Tibial nerve (tissue), 4 donors: ENCODE results near the gene ATP2B3. TPM values are rescaled to one million over a fixed set of nuclear protein-coding genes. Genes with fewer than 3 reads are reported as not detected.

ENCODE experiments used
- DNase-seq, 2 donors: peaks; one replicate each; pipeline ENCODE4 v3.0.0-alpha.2; 2019; ENCODE audit warnings: low spot score in 2 of 2
- H3K27ac ChIP-seq, 4 donors: fragments of 200-600 bp; sonication (generic) in 3 of 4; one replicate each; pipeline ENCODE4 v1.5.1; 2017 to 2019; ENCODE audit warnings: mild to moderate bottlenecking in 1 of 4
- H3K27me3 ChIP-seq, 2 donors: fragments of 200-600 bp; sonication (generic) in 1 of 2; one replicate each; pipeline versions ENCODE4 v1.5.1 to v1.6.0; 2017 to 2019
- H3K36me3 ChIP-seq, 3 donors: fragments of 200-600 bp; sonication (generic); one replicate each; pipeline ENCODE4 v1.5.1; 2018 to 2019
- H3K4me1 ChIP-seq, 4 donors: fragments of 200-600 bp; sonication (generic) in 3 of 4; one replicate each; pipeline ENCODE4 v1.5.1; 2017 to 2019
- H3K4me3 ChIP-seq, 4 donors: fragments of 200-600 bp; sonication (generic) in 3 of 4; one replicate each; pipeline ENCODE4 v1.5.1; 2017 to 2019; ENCODE audit warnings: mild to moderate bottlenecking in 1 of 4, moderate library complexity in 1 of 4
- H3K9me3 ChIP-seq, 4 donors: fragments of 200-600 bp; sonication (generic) in 3 of 4; one replicate each; pipeline ENCODE4 v1.5.1; 2017 to 2019
- CTCF ChIP-seq, 5 experiments: fragments of 200-600 bp in 3 of 5; fragments of 450-650 bp in 2 of 5; sonication (generic) in 3 of 5; IDR thresholded peaks; one replicate each; pipeline ENCODE4 v1.5.1; 2016 to 2019; ENCODE audit warnings: antibody characterized with exemption in 5 of 5, mild to moderate bottlenecking in 3 of 5, moderate library complexity in 2 of 5
- EP300 ChIP-seq, 2 donors: sonication (generic); formaldehyde crosslinking; IDR thresholded peaks; one replicate each; pipeline ENCODE4 v1.6.1; 2017; ENCODE audit warnings: antibody characterized with exemption in 2 of 2, mild to moderate bottlenecking in 1 of 2
- POLR2A ChIP-seq, 2 donors: fragments of 450-650 bp; IDR thresholded peaks; one replicate each; pipeline ENCODE4 v1.6.1; 2017; ENCODE audit warnings: antibody characterized with exemption in 2 of 2, mild to moderate bottlenecking in 2 of 2, moderate library complexity in 2 of 2
- WGBS, 2 donors: methylation state at CpG; one replicate each; pipeline ENCODE4 v1.1.5; 2018; 5-methylcytosine and 5-hydroxymethylcytosine counted together
- total RNA-seq, 4 donors: library from RNA; depleted of rRNA; stranded (reverse); fragments of >200 nt; gene quantifications; one replicate each; pipeline ENCODE4 v1.1.0, GENCODE V29; 2016

ATP2B3 gene
- total RNA-seq, 4 donors from 2014 or later: not detected

GRCh38 chrX:153590961-153591956, 73.8 kb downstream of the ATP2B3 start:
- Histone ChIP-seq H3K36me3 (peaks cover 0 to 85% (median 0%) of the 10 kb centered on the region in 3 donors), H3K4me3 (no peak overlapping the region), H3K4me1 (no peaks in the 10 kb centered on the region), H3K27ac (no peak overlapping the region), H3K27me3 (peaks cover 0 to 5% of the 10 kb centered on the region in 2 donors), H3K9me3 (no peaks in the 10 kb centered on the region)
- 84 to 92% methylated on average over 9 to 26 of the region's 26 CpGs for WGBS, 2 donors
- DNase-seq: no peak
- TF ChIP-seq EP300 (IDR thresholded peaks at IDR 0.05) (no peak), CTCF (IDR thresholded peaks at IDR 0.05) (no peak), POLR2A (IDR thresholded peaks at IDR 0.05) (no peak)

GRCh38 chrX:153592091-153592833, 74.8 kb downstream of the ATP2B3 start:
- Histone ChIP-seq H3K27me3 (peaks cover 0 to 5% of the 10 kb centered on the region in 2 donors), H3K4me1 (no peaks in the 10 kb centered on the region), H3K27ac (no peak overlapping the region), H3K9me3 (no peaks in the 10 kb centered on the region), H3K4me3 (no peak overlapping the region), H3K36me3 (peaks cover 0 to 79% (median 0%) of the 10 kb centered on the region in 3 donors)
- no peak for TF ChIP-seq CTCF (IDR thresholded peaks at IDR 0.05)
- TF ChIP-seq EP300 (IDR thresholded peaks at IDR 0.05): no peak
- no peak for TF ChIP-seq POLR2A (IDR thresholded peaks at IDR 0.05)
- WGBS, 2 donors: 92 to 100% methylated on average over 2 to 25 of the region's 30 CpGs
- no peak for DNase-seq

GRCh38 chrX:153592966-153593688, 75.7 kb downstream of the ATP2B3 start:
- peaks cover 0 to 70% (median 0%) of the 10 kb centered on the region in 3 donors for H3K36me3 ChIP-seq
- no peak overlapping the region for H3K4me3 ChIP-seq
- 77 to 97% methylated on average over 6 to 12 of the region's 12 CpGs for WGBS, 2 donors
- H3K4me1 ChIP-seq: peaks cover 0 to 7% (median 0%) of the 10 kb centered on the region in 4 donors
- peaks cover 0 to 5% of the 10 kb centered on the region in 2 donors for H3K27me3 ChIP-seq
- no peaks in the 10 kb centered on the region for H3K9me3 ChIP-seq
- no peak for DNase-seq
- no peak overlapping the region for H3K27ac ChIP-seq
- no peak for TF ChIP-seq CTCF (IDR thresholded peaks at IDR 0.05)
- no peak for TF ChIP-seq EP300 (IDR thresholded peaks at IDR 0.05)
- TF ChIP-seq POLR2A (IDR thresholded peaks at IDR 0.05): no peak

GRCh38 chrX:153593811-153594500, 76.5 kb downstream of the ATP2B3 start:
- peaks cover 0 to 62% (median 0%) of the 10 kb centered on the region in 3 donors for H3K36me3 ChIP-seq
- TF ChIP-seq CTCF (IDR thresholded peaks at IDR 0.05): no peak
- no peak for TF ChIP-seq POLR2A (IDR thresholded peaks at IDR 0.05)
- no peak for TF ChIP-seq EP300 (IDR thresholded peaks at IDR 0.05)
- H3K4me3 ChIP-seq: no peak overlapping the region
- peaks cover 0 to 5% of the 10 kb centered on the region in 2 donors for H3K27me3 ChIP-seq
- H3K9me3 ChIP-seq: no peaks in the 10 kb centered on the region
- DNase-seq: no peak
- 80 to 86% methylated on average over 19 to 22 of the region's 22 CpGs for WGBS, 2 donors
- H3K27ac ChIP-seq: no peak overlapping the region
- H3K4me1 ChIP-seq: peaks cover 0 to 7% (median 0%) of the 10 kb centered on the region in 4 donors
